NCI-H524 treated with DMSO at 0.1 percent for 48 hours (cell line): ENCODE data around the gene PLCB2.

Source experiments
- DNase-seq: peaks from one replicate; lab custom pipeline; 2025; lab: John Stamatoyannopoulos, UW

Gene PLCB2

GRCh38 chr15:40250771-40251483 lies 56.8 kb downstream of the PLCB2 start:
- DNase-seq: no peak

- no peak for DNase-seq
Observed at GRCh38 chr15:40250304-40250656, 57.5 kb downstream of the PLCB2 start.

GRCh38 chr15:40249477-40250303 lies 58.0 kb downstream of the PLCB2 start:
- no peak for DNase-seq

- DNase-seq: peak; percentile 63
Observed at GRCh38 chr15:40248006-40248783, 59.5 kb downstream of the PLCB2 start.

GRCh38 chr15:40247406-40247971 lies 60.2 kb downstream of the PLCB2 start:
- no peak for DNase-seq

- DNase-seq: no peak
Observed at GRCh38 chr15:40246496-40247280, 61.0 kb downstream of the PLCB2 start.

GRCh38 chr15:40245666-40246450 lies 61.9 kb downstream of the PLCB2 start:
- no peak for DNase-seq

GRCh38 chr15:40244961-40245523 lies 62.7 kb downstream of the PLCB2 start:
- DNase-seq: no peak

GRCh38 chr15:40243126-40243810 lies 64.5 kb downstream of the PLCB2 start:
- no peak for DNase-seq

- DNase-seq: no peak
Observed at GRCh38 chr15:40242601-40243000, 65.1 kb downstream of the PLCB2 start.

GRCh38 chr15:40242213-40242599 lies 65.5 kb downstream of the PLCB2 start:
- no peak for DNase-seq

GRCh38 chr15:40241269-40242212 lies 66.2 kb downstream of the PLCB2 start:
- DNase-seq: no peak

- DNase-seq: no peak
Observed at GRCh38 chr15:40240619-40241221, 67.0 kb downstream of the PLCB2 start.

GRCh38 chr15:40239693-40240618 lies 67.8 kb downstream of the PLCB2 start:
- no peak for DNase-seq

GRCh38 chr15:40239404-40239692 lies 68.4 kb downstream of the PLCB2 start:
- DNase-seq: no peak

- DNase-seq: no peak
Observed at GRCh38 chr15:40238532-40239403, 69.0 kb downstream of the PLCB2 start, which contains the start of gene PAK6. Gene PAK6, plus strand, starts transcription at chr15:40239063. Its CDS starts 25,723 bp downstream, at chr15:40264786.
